Esophagus muscularis mucosa (tissue), 4 donors: ENCODE data around the gene APOC3. TPM values are rescaled to one million over a fixed set of nuclear protein-coding genes. Genes with fewer than 3 reads are reported as not detected.

Source experiments
- DNase-seq: peaks from one replicate; pipeline ENCODE4 v3.0.0-alpha.2; 2017; ENCODE audit errors: extremely low spot score
- H3K27ac ChIP-seq, 4 donors: fragments of 200-600 bp; sonication (generic); replicated peaks in 1 of 4; 1 replicate in 3 of 4; 2 replicates in 1 of 4; pipeline ENCODE4 v1.5.1; 2016 to 2019; ENCODE audit warnings: mild to moderate bottlenecking in 1 of 4
- H3K27me3 ChIP-seq, 4 donors: fragments of 200-600 bp; sonication (generic); one replicate each; pipeline versions ENCODE4 v1.5.1 to v1.6.0; 2016 to 2019
- H3K36me3 ChIP-seq, 4 donors: fragments of 200-600 bp; sonication (generic); one replicate each; pipeline ENCODE4 v1.5.1; 2016 to 2019
- H3K4me1 ChIP-seq, 4 donors: fragments of 200-600 bp; sonication (generic); one replicate each; pipeline ENCODE4 v1.5.1; 2016 to 2019
- H3K4me3 ChIP-seq, 4 donors: fragments of 200-600 bp; sonication (generic); 1 replicate in 2 of 4; 2 replicates in 2 of 4; pipeline ENCODE4 v1.5.1; 2016 to 2019; ENCODE audit warnings: mild to moderate bottlenecking in 4 of 4, moderate library complexity in 1 of 4
- H3K9me3 ChIP-seq, 4 donors: fragments of 200-600 bp; sonication (generic); 1 replicate in 3 of 4; 2 replicates in 1 of 4; pipeline ENCODE4 v1.5.1; 2016 to 2019
- EP300 ChIP-seq: sonication (generic); formaldehyde crosslinking; IDR thresholded peaks from one replicate; pipeline ENCODE4 v1.6.1; 2017; ENCODE audit warnings: antibody characterized with exemption
- POLR2A ChIP-seq: fragments of 450-650 bp; IDR thresholded peaks from one replicate; pipeline ENCODE4 v1.6.1; 2017; ENCODE audit warnings: antibody characterized with exemption, moderate library complexity, mild to moderate bottlenecking, low read depth
- POLR2AphosphoS5 ChIP-seq, 2 donors: sonication (generic); formaldehyde crosslinking; IDR thresholded peaks; one replicate each; pipeline ENCODE4 v1.6.1; 2017; ENCODE audit warnings: antibody characterized with exemption in 2 of 2
- WGBS: methylation state at CpG from one replicate; pipeline ENCODE4 v1.1.5; 2018; 5-methylcytosine and 5-hydroxymethylcytosine counted together
- intact Hi-C: fragments of 100-400 bp; cut with DNase I; formaldehyde crosslinking; loops from one replicate; pipeline ENCODE4 v1.15.1; 2023
- total RNA-seq, 4 donors: library from RNA; depleted of rRNA; stranded (reverse); fragments of >200 nt; gene quantifications; one replicate each; pipeline versions ENCODE4 v1.1.0 to v1.2.1, GENCODE V29; 2016
- TF ChIP-seq, protein P1 (sequence below), 3 experiments: fragments of 200-600 bp in 2 of 3; fragments of 450-650 bp in 1 of 3; sonication (generic) in 2 of 3; IDR thresholded peaks; one replicate each; pipeline ENCODE4 v1.5.1; 2017 to 2019; ENCODE audit warnings: antibody characterized with exemption in 3 of 3, mild to moderate bottlenecking in 2 of 3, moderate library complexity in 1 of 3

APOC3 gene
- total RNA-seq, 4 donors from 2014 or later = not detected

DNA sequence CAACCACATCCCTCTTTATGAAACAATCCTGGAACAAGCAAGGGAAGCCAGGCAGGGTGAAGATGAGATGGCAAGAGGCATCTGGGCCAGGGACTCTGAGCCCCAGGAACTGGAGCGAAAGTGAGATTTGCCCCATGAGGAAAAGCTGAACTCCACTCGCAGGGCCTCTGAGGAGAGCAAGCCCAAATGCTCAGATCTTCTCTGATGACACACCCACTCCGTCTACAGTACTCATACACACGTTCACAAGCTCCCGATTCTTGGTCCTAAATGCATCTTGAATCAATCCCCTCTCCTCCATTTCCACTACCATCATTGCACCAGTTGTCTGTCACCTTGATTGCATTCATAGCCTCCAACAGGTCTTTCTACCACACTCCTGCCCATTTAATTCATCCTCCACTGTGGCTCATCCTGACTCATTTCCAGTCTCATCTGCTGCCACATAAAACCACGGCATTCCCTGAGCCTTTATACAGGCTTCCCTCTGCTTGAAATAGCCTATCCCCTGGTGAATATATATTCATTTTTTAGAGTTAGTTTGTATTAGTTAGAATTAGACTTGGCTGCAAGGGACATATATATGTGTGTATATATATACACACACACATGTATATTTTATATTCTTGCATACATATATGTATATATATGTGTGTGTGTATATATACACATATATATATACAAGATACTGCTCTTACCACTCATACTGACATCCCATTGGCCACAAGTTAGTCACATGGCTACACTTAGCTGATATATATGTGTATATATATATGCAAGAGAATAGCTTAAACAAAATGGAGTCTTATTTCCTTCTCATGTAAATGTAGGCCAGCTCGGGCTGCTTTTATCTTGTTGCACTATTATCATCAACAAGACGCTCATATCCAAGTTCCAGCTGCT lies 36.6 kb upstream of the APOC3 start:
- no peak overlapping the region for H3K27ac ChIP-seq
- intact Hi-C loops = loop anchor here (2.0 kb wide), 1 partner anchor 42 kb away; no protein-coding TSS in a partner anchor
- no peaks in the 10 kb centered on the region for H3K27me3 ChIP-seq
- no peak overlapping the region for H3K4me3 ChIP-seq
- no peak for DNase-seq
- 82% methylated on average over 8 of the region's 8 CpGs for WGBS
- H3K9me3 ChIP-seq = no peaks in the 10 kb centered on the region
- no peaks in the 10 kb centered on the region for H3K36me3 ChIP-seq
- H3K4me1 ChIP-seq = peaks cover 8 to 21% (median 13%) of the 10 kb centered on the region in 4 donors
- TF ChIP-seq EP300 (no peak), POLR2AphosphoS5 (IDR thresholded peaks at IDR 0.05) (no peak), POLR2A (no peak)
- TF ChIP-seq, protein P1, sequence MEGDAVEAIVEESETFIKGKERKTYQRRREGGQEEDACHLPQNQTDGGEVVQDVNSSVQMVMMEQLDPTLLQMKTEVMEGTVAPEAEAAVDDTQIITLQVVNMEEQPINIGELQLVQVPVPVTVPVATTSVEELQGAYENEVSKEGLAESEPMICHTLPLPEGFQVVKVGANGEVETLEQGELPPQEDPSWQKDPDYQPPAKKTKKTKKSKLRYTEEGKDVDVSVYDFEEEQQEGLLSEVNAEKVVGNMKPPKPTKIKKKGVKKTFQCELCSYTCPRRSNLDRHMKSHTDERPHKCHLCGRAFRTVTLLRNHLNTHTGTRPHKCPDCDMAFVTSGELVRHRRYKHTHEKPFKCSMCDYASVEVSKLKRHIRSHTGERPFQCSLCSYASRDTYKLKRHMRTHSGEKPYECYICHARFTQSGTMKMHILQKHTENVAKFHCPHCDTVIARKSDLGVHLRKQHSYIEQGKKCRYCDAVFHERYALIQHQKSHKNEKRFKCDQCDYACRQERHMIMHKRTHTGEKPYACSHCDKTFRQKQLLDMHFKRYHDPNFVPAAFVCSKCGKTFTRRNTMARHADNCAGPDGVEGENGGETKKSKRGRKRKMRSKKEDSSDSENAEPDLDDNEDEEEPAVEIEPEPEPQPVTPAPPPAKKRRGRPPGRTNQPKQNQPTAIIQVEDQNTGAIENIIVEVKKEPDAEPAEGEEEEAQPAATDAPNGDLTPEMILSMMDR (IDR thresholded peaks at IDR 0.05) = no peak

DNA sequence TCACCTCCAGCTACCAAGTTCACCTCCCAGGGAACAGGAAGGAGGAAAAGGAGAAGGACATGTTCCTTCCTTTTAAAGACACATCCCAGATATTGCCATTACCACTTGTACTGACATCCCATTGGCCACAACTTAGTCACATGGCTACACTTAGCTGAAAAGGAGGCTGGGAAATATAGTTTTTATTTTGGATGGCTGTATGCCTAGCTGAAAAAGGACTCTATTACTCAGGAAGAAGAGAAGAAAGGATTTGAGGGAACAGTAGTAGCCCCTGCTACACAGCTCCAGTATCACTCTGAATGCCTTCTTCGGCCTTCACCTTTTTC lies 36.0 kb upstream of the APOC3 start:
- 92% methylated on average over 1 of the region's 1 CpG for WGBS
- H3K36me3 ChIP-seq = no peaks in the 10 kb centered on the region
- H3K9me3 ChIP-seq = no peaks in the 10 kb centered on the region
- no peak for DNase-seq
- no peak overlapping the region for H3K27ac ChIP-seq
- H3K4me1 ChIP-seq = peaks cover 8 to 15% (median 10%) of the 10 kb centered on the region in 4 donors
- H3K4me3 ChIP-seq = no peak overlapping the region
- intact Hi-C loops = loop anchor here (2.0 kb wide), 1 partner anchor 41 kb away; no protein-coding TSS in a partner anchor
- TF ChIP-seq POLR2A (no peak), EP300 (no peak), POLR2AphosphoS5 (IDR thresholded peaks at IDR 0.05) (no peak)
- TF ChIP-seq, protein P1 (IDR thresholded peaks at IDR 0.05) = no peak
- no peaks in the 10 kb centered on the region for H3K27me3 ChIP-seq

DNA sequence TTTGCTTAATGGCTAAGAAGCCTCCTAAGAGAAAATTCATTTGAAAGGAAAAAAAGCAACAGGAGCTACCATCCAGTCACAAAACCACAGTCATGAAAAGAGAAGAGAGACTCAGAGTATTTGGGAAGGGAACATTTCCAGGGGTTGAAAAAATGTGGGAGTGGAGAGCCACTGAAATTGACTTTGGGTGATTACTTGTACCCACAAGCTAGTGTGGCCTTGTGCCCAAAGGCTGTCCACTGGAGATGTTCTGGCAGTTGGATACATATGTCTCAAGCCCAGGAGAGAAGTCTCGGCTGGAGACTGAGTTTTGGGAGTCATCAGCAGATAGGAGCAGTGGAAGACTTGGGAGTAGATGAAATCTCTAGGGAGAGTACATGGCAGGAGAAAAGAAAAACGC lies 34.9 kb upstream of the APOC3 start:
- Histone ChIP-seq H3K4me1 (peaks cover 8 to 13% (median 10%) of the 10 kb centered on the region in 4 donors), H3K27me3 (no peaks in the 10 kb centered on the region), H3K4me3 (no peak overlapping the region), H3K27ac (no peak overlapping the region), H3K9me3 (no peaks in the 10 kb centered on the region), H3K36me3 (no peaks in the 10 kb centered on the region)
- no peak for DNase-seq
- TF ChIP-seq POLR2AphosphoS5 (IDR thresholded peaks at IDR 0.05) (no peak), POLR2A (no peak), EP300 (no peak)
- TF ChIP-seq, protein P1 (IDR thresholded peaks at IDR 0.05) = no peak
- intact Hi-C loops = no loop called here
- 86% methylated on average over 2 of the region's 2 CpGs for WGBS

DNA sequence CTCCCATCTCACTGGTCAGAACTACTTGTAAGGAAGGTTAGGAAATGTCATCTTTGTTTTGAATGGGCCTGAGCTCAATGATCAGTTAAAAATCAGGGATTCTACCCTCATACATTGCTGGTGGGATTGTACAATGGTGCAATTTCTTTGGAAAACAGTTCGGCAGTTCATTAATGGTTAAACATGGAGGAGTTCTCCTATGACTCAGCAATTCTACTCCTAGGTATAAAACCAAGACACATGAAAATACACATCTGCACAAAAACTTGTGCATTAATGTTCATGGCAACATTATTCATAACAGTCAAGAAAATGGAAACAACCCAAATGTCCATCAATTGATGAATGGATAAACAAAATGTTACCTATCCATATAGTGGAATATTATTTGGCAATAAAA lies 33.2 kb upstream of the APOC3 start:
- DNase-seq = no peak
- no peak overlapping the region for H3K27ac ChIP-seq
- intact Hi-C loops = no loop called here
- 74% methylated on average over 1 of the region's 1 CpG for WGBS
- H3K4me3 ChIP-seq = no peak overlapping the region
- no peaks in the 10 kb centered on the region for H3K27me3 ChIP-seq
- H3K4me1 ChIP-seq = peaks cover 1 to 4% (median 2%) of the 10 kb centered on the region in 4 donors
- no peaks in the 10 kb centered on the region for H3K9me3 ChIP-seq
- H3K36me3 ChIP-seq = no peaks in the 10 kb centered on the region
- no peak for TF ChIP-seq POLR2A
- TF ChIP-seq, protein P1 (IDR thresholded peaks at IDR 0.05) = no peak
- no peak for TF ChIP-seq EP300
